SH-SY5Y (cell line): ENCODE measurements around the gene ADCY6.

ENCODE experiments used
- GATA2 ChIP-seq: IDR thresholded peaks from 2 replicates; pipeline ENCODE4 v1.6.1; 2011; ENCODE audit warnings: mild to moderate bottlenecking, low read depth, low read length
- GATA3 ChIP-seq: IDR thresholded peaks from 2 replicates; pipeline ENCODE4 v1.6.1; 2011; ENCODE audit warnings: low read depth, mild to moderate bottlenecking, low read length, moderate library complexity

GRCh38 chr12:48826209-48826855, 37.4 kb upstream of the ADCY6 start:
- TF ChIP-seq GATA3: no peak
- TF ChIP-seq GATA2: no peak
